DMS 273 treated with DMSO at 0.1 percent for 48 hours (cell line): Measurements from ENCODE around the gene DDX19B.
"Not testable (repeated sequence)": the region's sequence is repeated elsewhere in the genome, so short reads cannot be mapped to it uniquely, and the experiment has no call there.

Experiments
- DNase-seq: peaks from one replicate; lab custom pipeline; 2025; lab: John Stamatoyannopoulos, UW

Gene DDX19B

DNA sequence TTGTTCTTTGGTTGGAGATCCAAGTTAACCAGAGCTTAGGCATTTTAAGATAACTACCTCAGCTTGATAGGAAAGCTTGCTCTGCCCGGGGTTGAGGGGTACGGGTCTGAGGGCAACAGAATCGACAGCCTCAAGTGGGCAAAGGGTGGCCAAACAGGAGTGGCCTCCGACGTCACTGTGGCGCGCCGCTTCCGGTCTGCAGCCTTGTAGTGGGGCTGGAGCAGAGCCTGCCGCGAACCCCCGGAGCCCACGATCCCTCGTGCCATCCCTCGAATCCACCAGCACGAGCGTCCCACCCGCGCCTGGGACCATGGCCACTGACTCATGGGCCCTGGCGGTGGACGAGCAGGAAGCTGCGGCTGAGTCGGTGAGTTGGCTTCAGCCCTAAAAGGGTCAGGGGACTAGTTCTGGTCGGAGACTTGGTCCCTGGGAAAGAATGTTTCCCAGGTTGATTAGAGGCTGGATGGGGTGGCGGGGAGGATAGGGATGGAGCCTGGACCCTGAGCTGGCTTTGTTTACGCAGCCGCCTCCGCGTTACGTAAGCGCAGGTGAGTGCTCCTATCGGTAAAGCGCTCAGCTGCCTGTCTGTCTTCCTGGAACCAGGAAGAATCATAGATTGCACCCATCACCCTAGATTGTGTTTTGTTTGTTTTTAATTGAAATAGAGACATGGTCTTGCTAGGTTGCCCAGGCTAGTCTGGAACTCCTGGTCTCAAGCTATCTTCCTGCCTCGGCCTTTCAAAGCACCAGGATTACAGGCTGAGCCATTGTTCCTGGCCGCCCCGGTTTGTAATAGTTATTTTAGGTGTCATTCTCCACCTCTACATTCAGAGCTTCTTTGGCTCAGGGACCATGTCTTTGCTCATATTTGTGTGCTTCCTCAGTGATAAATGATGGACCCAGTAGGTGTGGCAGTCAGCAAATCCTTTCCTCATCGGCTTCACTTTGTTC lies at the start of gene DDX19B:
DDX19B (plus strand) TSS at position 199 of the 951 bp plus-strand sequence; CDS start at position 311, 112 bp downstream.
- DNase-seq = no peak

DNA sequence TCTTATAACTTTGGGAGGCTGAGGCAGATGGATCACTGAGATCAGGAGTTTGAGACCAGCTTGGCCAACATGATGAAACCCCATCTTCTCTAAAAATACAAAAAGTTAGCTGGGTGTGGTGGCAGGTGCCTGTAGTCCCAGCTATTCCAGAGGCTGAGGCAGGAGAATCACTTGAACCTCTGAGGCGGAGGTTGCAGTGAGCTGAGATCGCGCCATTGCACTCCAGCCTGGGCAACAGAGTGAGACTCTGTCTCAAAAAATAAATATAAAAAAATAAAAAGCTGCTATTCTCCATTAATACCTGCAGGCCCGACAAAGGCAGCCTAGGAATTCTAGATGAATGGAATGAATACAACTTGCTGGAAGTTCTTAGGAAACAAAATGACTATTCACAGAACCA lies 49.3 kb upstream of the DDX19B start:
- DNase-seq = not testable (repeated sequence)

DNA sequence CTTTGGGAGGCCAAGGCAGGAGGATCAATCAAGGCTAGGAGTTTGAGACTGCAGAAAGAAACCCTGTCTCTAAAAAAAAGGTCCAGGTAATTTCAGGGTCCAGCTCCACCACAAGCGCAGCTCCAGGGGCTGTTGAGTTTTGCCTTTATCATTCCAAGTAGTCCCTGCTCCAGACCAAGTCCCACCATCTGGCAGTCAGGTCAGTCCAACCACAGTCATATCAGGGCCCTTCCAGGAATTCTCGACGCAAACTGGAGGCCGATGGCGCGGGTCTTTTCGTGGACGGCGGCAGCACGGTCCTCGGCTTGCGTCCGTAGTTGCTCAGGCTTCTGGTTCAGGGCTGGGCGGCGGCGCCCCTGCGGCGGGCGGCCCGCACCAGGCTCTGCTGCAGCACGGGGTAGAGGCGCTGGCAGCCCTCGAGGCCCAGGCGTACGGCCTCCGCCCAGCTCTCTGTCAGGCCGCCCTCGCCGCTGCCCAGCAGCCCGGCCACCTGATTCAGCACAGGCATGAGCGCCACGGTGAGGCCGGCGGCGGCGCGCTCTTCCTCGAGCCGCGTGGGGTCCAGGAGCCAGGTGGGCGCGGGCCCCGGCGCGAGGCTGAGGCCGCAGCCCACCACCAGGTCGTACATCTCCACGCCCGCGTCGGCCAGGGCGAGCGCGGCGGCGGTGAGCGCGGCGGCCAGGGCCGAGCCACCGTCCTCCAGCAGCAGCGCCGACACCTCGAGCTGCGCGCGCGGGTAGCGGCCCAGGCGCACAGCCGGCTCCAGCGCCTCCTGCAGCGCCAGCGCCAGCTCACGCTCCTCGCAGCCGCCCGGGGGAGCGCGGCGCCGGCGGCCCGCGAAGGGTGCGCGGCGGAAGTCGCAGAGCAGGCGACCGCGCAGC lies 48.0 kb upstream of the DDX19B start:
- no peak for DNase-seq

DNA sequence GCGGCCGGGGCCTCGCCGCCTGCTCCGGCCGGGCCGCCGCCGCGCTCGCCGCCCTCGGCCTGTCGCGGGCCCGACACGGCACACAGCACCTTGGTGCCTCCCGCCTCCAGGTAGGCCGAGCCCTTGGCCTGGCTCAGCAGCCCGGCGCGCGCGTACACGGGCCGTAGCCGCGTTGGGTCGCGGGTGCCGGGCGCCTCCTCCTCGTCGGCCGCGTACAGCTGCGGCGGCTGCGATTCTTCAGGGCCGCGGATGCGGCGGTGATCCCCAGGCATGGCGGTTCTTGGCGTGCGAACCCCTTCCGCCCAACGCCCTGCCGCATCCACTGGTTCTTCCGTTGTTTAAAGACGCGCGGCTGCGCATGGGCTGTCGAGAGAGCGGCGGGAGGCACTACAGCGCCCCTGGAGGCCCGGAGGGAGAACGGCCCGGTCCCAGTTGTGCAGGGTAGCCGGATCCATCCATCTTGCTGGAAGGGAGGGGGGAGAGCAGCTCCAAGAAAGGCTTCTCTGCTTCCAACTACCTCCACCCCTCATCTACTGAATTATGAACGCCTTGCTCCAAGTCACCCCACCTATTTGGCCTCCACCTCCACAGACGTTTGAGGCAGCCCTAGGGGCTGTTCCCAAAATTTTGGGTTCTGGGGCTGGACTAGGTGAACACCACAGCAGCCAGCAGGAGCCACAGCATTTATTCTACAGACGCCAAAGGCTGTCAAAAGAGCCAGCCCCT lies 47.2 kb upstream of the DDX19B start, which contains the start of gene EXOSC6:
EXOSC6 (minus strand) TSS at position 312 of the 726 bp plus-strand sequence; CDS start at position 272, 40 bp downstream.
- peak; percentile 90 for DNase-seq

DNA sequence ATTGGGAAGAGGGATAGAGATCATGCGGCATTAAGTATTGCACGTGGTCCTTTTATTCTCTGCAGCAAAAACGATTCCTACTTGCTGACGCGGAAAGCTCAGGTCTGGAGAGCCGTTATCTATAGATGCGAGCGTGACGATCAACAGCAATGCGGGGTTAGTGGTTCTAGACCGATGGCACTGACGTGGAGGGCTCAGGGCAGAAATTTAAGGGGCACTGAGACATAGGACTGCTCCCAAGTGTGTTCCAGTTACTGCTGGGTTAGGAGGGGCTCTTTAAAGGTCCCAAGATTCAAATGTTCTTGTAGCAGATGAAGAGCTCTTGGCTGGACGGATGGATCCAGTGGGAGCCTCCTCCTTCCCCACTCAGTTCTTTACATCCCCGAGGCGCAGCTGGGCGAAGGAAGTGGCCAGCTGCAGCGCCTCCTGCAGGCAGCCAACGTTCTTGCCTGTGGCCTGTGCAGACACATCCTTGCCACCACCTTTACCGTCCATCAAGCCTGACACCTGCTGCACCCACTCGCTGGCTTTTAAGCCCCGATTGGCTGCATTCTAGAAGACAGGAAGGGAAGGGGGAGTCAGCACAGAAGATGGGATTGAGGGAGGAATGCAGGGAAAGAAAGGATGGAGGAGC lies 46.5 kb upstream of the DDX19B start:
- DNase-seq = no peak

DNA sequence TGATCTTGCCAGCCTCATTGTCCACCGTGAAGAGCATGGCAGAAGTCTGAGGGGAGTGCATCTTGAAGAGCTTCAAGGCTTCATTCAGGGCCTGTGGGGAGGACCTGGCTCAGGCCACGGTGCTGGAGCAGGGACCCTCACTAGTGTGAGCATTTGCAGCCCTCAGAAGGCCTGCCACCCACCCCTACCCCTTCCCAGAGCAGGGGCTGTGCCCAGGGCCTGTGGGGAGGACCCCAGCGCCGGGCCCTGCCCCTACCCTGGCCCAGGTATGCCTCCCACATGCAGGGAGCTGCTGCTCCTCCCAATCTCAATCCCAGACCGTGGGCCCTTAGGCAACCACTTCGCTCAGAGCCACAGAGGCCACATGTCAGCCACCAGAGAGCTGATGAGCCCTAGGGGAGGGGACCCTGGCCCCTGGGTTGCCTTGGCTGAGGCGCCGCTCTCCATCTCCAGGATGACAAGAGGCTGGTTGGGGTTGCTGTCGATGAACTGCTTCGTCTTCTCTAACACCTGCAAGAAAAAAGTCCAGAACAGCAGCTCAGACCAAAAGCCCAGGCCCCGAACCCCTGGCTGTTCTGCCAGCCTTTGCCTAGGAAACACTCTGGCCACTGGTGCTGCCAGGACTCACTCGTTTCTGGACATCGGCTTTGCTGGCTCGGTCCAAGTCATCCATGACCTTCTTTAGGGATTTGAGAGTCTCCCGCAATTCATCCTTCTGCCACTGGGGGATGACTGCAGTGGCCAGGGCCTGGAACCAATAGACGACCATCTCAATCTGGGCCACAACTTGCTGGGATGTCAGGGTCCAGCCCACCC lies 45.5 kb upstream of the DDX19B start:
- no peak for DNase-seq

DNA sequence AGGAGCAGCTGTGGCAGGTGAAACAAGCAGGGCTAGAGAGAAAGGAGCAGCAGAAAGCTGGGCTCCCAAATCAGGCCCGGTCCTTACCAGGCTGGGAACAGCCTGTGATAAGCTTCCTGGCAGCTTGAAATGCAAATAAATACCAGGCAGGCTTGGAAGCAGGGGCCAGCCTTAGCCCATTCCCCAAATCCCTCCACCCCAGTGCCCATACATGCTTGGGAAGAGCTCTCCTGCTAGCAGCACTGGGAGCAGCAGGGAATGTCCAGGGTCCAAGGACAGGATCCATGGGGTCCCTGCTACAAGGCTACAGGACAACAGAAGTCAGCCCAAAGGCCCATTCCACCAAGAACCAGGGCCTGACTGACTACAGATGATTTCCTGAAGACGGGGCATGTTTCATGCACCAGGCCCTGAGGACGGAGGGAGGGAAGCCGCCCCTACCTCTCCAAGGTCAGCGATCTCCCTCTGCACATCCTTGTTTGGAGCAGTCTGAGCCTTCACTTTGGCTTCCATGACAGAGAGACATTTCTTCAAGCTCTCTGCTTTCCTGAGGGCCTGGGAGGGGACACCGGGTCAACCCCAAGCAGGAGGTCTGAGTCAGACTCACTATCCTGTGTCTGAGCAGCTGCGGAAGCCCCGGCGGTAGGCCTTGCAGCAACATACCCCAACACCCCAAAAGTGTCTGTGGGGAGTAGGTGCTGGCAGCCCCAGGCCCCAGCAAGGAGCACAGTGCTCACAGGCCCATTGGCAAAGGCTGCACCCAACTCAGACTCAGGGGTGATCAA lies 44.6 kb upstream of the DDX19B start:
- DNase-seq = no peak

DNA sequence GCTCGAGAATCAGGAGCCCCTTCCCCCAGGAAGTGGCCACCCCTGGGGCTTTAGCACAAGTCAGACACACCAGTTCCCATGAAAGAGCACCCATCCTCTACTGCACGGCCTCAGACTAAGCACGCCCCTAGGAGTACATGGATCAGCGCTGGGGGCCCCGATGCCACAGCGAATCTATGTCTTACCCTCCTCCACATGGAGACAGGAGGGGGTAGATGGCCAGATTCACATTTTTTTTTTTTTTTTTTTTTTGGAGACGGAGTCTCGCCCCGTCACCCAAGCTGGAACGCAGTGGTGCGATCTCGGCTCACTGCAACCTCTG lies 44.1 kb upstream of the DDX19B start:
- no peak for DNase-seq

DNA sequence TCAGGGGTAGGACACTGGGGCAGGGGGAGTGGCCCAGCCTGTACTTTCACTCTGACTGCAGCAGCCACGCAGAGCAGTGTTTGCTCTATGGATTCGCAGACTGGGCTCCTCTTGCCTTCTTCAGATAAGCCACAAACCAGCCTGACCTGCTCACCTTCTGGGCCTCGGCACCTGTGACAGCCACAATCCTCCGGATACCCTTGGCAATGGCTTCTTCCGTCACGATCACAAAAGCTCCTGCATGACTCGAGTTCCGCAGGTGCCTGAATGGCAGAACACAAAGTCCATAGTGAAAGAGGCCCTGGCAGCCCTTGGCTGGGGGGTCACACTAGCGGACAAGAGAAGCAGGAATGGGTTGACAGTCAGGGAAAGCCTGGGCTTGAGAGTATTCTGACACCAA lies 43.4 kb upstream of the DDX19B start:
- DNase-seq = no peak

DNA sequence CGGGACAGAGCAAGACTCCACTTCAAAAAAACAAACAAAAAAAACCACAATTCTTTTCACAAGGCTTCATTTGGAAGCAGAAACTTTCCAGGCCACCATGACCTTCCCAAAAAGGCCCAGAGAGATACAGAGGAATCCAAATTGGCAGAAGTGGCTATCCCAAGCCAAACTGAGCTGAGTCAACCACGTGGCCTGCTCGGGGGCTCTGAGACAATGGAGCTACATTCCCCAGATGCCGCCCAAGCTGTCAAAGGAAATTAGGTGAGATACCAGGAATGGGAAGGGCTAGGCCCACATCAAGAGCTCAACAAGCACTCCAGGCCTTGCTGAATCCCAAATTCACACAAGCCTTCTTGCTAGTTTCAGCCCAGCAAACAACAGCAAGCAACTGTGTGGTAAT lies 41.6 kb upstream of the DDX19B start:
- DNase-seq = no peak

DNA sequence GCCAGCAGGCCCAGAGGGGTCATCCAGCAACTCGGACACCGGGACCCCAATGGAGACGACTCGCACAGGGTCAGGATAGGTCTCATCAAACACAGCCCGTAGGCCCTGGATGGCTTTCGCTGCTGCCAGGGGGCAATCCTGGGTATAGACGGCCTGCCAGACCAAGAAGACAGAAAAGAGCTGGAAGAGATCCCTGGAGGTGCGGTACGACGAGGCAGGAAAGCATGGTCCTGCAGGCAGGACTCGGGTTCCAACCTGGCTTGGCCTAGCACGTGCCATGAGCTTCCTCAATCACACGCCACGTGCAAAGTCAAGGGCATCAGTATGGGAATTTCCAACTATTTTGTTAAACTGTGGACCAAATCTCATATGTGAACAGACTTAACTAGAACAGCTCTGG lies 40.9 kb upstream of the DDX19B start:
- no peak for DNase-seq

DNA sequence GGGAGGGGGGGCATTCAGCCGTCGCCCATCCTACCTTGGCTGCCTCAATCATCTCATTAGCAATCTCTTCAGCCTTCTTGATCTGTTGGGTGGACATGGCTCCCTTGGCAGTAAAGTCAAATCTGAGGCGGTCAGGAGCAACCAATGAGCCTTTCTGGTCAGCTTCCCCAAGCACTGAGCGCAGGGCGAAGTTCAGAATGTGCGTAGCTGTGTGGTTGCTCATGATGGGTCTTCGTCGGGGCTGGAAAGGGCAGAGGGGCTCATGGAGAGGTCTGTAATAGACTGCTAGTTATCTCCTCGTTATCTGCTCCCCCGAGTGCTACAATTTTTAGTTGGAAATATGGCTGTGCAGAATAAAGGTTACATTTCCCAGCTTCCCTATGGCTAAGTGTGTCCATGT lies 40.0 kb upstream of the DDX19B start:
- no peak for DNase-seq

DNA sequence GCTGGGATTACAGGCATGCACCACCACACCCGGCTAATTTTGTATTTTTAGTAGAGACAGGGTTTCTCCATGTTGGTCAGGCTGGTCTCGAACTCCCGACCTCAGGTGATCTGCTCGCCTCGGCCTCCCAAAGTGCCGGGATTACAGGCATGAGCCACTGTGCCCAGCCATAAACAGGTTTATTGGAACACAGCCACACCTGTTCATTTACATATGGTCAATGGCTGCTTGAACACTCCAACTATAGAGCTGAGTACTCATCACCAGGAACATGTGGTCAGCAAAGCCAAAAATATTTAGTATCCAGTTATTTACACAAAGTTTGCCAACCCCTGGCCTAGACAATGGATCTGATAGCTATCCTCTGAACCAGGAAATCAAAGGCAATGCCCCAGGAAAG lies 39.1 kb upstream of the DDX19B start:
- not testable (repeated sequence) for DNase-seq

DNA sequence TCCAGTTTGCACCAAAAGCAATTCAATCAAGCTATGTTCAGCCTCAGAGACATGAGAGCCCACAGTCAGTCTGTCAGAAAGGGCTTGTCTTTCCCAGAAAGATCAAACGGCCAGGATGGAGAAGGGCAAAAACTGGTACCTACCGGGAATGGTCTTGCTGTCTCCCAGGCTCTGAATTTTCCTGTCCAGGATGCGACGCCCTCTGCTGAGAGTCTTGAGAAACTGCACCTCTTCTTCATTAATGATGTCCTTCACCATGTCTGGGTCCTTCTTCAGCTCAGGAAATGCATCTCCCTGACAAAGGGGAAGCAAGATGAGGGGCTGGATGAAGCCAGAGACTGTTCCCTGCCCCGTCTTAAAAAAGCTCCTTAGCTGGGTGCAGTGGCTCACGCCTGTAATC lies 31.5 kb upstream of the DDX19B start:
- DNase-seq = peak; percentile 21

DNA sequence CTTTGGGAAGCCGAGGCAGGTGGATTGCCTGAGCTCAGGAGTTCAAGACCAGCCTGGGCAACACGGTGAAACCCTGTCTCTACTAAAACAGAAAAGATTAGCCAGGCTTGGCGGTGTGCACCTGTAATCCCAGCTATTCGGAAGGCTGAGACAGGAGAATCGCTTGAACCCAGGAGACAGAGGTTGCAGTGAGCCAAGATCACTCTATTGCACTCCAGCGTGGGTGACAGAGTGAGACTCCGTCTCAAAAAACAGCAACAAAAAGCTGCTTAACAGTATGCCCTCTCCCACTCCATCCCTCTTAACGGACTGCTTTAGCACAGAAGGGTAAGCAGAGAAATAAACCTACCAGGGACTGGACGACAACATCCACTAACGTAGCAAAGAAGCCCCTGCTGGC lies 31.1 kb upstream of the DDX19B start:
- DNase-seq = not testable (repeated sequence)

DNA sequence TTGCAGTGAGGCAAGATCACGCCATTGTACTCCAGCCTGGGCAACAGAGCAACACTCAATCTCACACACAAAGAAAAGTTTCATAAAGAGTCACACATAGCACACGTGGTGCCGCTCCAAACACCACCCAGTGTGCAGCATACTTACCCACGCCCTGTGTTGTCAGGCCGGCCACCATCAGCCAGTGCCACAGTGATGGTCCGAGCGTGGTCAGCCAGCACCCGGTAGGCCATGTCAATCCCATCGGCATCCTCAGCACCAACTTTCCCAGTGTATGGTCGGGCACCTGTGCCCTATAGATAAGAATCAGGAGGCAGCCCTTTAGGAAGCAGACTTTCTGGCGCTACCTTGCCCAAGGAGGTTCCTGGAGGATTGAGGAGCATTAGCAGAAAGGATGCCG lies 29.5 kb upstream of the DDX19B start:
- DNase-seq = no peak

DNA sequence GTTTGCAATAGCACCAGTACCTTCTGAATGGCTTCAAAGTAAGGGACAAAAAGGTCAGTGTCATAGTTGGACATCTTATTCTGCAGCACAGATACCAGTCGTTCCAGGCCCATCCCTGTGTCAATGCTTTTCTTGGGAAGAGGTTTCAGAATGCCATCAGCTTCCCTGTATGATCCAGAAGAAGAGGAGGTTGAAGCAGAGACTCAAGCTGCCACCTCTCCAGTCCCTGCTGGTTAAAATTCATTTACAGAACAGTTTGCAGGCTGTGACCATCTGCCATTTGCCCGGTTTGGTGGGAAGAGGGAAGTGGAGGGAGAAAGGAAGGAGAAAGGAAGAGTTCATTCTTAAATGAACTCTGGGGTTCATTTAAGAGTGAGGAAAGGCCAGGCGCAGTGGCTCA lies 28.8 kb upstream of the DDX19B start:
- peak; percentile 28 for DNase-seq

DNA sequence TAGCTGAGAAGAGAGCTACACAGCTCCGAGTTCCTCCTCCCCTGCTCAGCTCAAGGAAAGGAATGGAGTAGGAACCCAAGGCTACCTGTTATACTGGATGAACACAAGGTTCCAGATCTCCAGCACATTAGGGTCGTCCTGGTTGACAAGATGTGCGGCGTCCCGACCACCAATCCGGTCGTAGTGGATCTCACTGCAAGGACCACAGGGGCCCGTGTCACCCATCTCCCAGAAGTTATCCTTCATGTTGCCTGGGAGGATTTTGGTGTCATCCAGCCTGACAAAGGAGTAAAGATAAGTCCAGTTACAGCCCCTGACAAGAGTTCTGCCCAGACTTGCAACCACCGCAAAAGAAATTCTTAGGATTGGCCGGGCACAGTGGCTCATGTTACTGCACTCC lies 27.3 kb upstream of the DDX19B start:
- DNase-seq = no peak

DNA sequence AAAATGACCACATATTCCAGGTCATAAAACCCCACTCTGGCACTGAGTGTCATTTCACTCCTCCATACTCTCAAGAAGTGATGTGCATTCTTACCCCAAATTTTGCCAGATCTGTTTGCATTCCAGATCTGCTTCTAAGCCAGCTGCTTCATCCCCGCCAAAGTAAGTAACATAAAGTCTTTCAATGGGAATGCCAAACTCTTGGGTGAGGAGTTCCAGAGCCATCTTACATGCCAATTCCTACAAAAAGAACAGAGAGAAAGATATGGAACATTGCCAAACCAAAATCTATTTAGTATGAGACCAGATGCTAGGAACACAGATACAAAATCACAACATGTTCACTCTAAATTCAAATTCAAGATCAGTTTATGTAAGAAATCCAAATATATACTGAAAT lies 22.6 kb upstream of the DDX19B start:
- no peak for DNase-seq
